22Rv1 (cell line): ENCODE data around the gene SH3RF1.

Source experiments
- H3K27ac ChIP-seq: fragments of 450-650 bp; 2 replicates; pipeline ENCODE4 v1.5.1; 2017
- ZFX ChIP-seq: fragments of 450-650 bp; IDR thresholded peaks from 2 replicates; pipeline ENCODE4 v1.6.1; 2017; ENCODE audit warnings: antibody characterized with exemption, borderline replicate concordance
- TF ChIP-seq, protein P1 (sequence below): fragments of 450-650 bp; IDR thresholded peaks from 2 replicates; pipeline ENCODE4 v1.5.1; 2017; ENCODE audit warnings: mild to moderate bottlenecking

Gene SH3RF1

DNA sequence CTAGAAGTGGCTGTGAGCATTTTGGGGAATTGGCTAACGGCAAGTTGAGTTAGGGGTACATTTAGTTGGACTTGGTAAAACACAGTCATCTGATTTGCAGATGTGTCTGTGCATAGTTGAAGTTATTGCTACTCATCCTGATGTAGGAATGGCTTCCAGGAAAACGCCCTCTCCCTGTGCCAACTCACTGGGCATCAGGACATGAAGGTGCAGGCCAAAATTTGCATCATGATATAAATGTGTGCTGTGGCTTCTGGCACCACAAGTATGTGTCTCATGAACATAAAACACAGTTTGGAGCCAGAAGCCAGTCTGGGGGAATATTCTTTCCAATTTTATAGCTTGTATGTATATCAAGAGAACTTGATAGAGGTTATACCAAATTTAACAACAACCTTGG, 206.5 kb downstream of the SH3RF1 start:
- H3K27ac ChIP-seq, result no peak overlapping the region
- TF ChIP-seq ZFX, result no peak
- TF ChIP-seq, protein P1, sequence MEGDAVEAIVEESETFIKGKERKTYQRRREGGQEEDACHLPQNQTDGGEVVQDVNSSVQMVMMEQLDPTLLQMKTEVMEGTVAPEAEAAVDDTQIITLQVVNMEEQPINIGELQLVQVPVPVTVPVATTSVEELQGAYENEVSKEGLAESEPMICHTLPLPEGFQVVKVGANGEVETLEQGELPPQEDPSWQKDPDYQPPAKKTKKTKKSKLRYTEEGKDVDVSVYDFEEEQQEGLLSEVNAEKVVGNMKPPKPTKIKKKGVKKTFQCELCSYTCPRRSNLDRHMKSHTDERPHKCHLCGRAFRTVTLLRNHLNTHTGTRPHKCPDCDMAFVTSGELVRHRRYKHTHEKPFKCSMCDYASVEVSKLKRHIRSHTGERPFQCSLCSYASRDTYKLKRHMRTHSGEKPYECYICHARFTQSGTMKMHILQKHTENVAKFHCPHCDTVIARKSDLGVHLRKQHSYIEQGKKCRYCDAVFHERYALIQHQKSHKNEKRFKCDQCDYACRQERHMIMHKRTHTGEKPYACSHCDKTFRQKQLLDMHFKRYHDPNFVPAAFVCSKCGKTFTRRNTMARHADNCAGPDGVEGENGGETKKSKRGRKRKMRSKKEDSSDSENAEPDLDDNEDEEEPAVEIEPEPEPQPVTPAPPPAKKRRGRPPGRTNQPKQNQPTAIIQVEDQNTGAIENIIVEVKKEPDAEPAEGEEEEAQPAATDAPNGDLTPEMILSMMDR, result no peak

DNA sequence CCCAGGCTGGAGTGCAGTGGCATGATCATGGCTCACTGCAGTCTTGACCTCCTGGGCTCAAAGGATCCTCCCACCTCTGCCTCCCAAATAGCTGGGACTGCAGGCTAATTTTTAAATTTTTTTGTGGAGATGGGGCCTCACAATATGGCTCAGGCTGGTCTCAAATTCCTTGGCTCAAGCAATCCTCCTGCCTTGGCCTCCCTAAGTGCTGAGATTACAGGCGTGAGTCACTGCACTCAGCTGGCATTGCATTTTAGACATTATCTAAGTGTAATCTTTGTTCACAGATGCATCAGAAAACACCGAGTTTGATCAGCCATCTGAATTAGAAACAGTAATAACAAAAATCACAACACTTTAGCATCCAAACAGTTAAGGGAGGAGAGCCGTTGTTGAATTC, 207.3 kb downstream of the SH3RF1 start:
- peak overlapping the region; percentile 48; the same call in 1 of the 2 replicates for H3K27ac ChIP-seq
- no peak for TF ChIP-seq ZFX
- TF ChIP-seq, protein P1, result no peak

DNA sequence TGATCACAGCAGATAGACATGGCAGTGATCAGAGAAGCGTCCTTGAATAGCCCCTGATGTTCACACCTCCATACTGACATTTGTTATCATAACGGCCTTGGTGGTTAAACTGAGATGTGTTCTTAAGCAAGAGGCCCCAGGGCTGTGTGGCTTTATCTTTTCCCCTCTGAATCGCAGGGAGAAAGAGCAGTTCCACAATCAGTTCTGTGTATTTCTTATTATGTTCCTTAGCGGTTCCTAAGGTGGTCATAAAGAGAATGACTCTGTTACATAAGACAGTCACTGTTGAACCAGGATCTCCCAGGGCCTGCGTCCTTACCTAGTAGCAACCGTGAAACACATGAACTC, 207.9 kb downstream of the SH3RF1 start:
- peak overlapping the region; percentile 48 for H3K27ac ChIP-seq
- TF ChIP-seq ZFX, result no peak
- TF ChIP-seq, protein P1, result no peak

DNA sequence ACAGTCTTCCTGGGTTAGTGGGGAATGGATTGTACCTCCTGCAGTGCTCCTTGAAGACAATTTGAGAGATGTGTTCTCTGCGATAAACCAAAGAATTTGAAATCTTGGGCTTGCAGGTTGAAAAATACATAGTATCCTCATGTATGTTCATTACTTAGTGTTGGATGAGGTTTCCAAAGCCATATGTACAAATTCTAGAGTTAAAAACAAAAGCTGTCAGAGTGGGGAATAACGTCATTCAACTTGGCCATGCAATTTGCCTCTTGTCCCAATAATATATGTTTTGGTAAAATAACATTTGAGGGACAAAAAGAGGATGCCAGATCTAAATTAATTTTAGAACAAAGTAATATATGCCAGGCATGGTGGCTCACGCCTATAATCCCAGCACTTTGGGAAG, 209.4 kb downstream of the SH3RF1 start:
- TF ChIP-seq, protein P1, result no peak
- no peak for TF ChIP-seq ZFX
- no peak overlapping the region for H3K27ac ChIP-seq

DNA sequence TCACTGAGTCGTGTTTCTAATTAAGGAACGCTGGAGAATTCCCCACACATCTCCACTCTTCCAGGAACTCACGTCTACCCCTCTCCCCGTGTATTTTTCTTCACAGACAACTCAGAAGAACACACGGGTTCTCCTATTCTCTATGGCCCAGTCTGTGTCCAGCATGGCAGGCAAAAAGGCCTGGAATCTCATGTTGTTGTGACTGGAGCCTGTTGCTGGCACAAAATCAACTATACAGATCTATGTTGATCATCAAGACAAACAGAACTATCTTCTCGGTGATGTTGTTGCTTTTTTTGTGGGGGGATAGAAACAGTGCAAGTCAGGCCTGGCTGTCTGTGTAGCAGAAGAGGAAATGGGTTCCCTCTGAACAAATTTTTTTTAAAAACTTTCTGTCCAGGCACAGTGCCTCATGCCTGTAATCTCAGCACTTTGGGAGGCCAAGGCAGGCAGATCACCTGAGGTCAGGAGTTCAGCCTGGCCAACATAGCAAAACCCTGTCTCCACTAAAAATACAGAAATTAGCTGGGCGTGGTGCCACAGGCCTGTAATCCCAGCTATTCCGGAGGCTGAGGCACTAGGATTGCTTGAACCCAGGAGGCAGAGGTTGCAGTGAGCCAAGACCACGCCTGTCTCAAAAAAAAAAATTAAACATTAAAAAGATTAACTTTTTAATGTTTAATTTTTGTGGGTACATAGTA, 210.2 kb downstream of the SH3RF1 start:
- no peak overlapping the region for H3K27ac ChIP-seq
- TF ChIP-seq, protein P1, result no peak

DNA sequence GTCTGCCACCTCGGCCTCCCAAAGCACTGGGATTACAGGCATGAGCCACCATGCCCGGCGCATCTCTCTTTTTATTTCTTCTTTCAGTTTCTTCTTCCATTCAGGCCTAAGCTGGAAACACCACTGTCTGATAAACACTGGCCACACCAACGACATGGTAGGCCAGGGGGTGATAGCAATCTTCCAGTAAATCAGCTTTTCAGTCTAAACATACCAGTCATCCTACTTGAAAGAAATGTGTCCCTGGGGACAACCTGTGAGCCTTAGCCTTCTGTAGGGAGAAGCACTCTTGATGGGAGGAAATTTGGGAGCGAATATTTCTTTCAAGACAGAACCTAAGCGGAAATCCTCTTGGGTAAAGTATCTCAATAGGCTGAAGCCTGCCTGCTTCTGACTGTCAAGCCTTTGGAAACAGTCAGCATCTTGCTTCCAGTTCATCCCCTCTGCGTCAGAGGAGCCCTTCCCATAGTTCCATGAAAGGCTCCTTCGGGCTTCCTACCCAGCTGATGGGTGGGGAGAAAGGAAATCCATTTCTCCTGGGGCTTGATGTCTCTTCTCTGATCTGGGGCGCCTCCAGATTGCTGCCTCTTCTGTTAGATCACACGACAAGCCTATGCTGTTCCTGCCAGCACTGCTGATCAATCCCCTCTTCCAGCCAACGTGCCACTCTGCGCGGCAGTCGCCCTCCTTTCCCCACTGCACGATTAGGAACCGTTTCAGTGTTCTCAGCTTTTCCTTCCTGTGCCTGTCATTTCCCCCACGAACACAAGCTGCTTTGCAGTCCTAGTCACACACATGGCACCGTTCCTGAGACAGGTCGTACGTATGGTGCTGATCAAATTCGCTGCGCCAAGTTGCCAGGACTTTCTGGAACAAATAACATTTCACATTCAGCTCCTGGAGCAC, 211.2 kb downstream of the SH3RF1 start:
- no peak overlapping the region for H3K27ac ChIP-seq
- no peak for TF ChIP-seq ZFX
- TF ChIP-seq, protein P1, result no peak

DNA sequence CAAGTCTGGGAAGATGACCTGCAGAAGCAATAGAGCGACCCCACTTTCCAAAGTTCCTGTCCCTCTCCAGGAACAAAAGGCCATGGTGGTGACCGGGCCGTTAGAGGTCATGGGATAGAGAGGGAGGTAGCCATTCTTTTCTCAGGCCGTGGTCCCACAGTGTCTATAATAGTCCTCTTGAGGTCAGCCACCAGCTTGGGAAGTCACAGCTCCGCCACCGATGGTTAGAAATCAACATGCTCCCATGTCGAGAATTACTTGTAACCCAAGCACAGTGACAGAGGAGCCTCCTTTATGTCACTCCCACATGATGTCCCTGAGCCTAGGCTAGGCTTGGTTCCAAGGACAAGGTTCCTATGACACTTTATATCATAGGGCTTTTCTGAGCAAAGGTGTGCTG, 212.4 kb downstream of the SH3RF1 start:
- H3K27ac ChIP-seq, result no peak overlapping the region
- no peak for TF ChIP-seq ZFX
- TF ChIP-seq, protein P1, result no peak
